Dedifferentiated amniotic fluid mesenchymal stem cell (primary cell): Measurements from ENCODE around the gene ARHGEF1.

Experiments used
- DNase-seq: peaks from one replicate; pipeline ENCODE4 v3.0.0-alpha.2; 2016; ENCODE audit errors: extremely low spot score

The ARHGEF1 gene

GRCh38 chr19:41956621-41957020 lies 73.6 kb downstream of the ARHGEF1 start:
- no peak for DNase-seq
